HepG2 (cell line): ENCODE data around the gene GIPC2. TPM values are rescaled to one million over a fixed set of nuclear protein-coding genes. Genes with fewer than 3 reads are reported as not detected.

Experiments
- ATAC-seq: fragments of 200-7000 bp; cut with Tn5 transposase; 3 replicates; pipeline ENCODE4 v1.9.1; 2020; ENCODE audit warnings: mild to moderate bottlenecking, moderate library complexity
- BruUV-seq: library from RNA; stranded (reverse); fragments of 400-500 nt; replicated peaks from 2 replicates; lab custom pipeline; 2021; lab: Mats Ljungman, UMichigan
- CTCF ChIA-PET: fragments of 300-600 bp; formaldehyde crosslinking; extraction: SDS; loops from one replicate; lab custom pipeline; 2021; ENCODE audit warnings: low total read pairs, inconsistent platforms, low intra/inter-chr PET ratio; lab: Yijun Ruan, JAX
- POLR2A ChIA-PET: fragments of 350-600 bp; sonication (Branson Sonifier 250); formaldehyde crosslinking; loops from one replicate; lab custom pipeline; 2020; ENCODE audit warnings: antibody characterized with exemption, inconsistent platforms; lab: Yijun Ruan, JAX
- DNase-seq: peaks from one replicate; pipeline ENCODE4 v3.0.0-alpha.2; 2015; ENCODE audit warnings: low spot score
- FAIRE-seq: peaks from 3 replicates; lab custom pipeline; 2011; peaks lifted over from hg19 to GRCh38; lab: Jason Lieb, UNC
- H2AFZ ChIP-seq: one replicate; pipeline ENCODE4 v1.6.1; 2011; ENCODE audit warnings: low read length, inconsistent platforms
- H3K27ac ChIP-seq: fragments of 300-600 bp; 3 replicates; pipeline ENCODE4 v1.8.0; 2011; ENCODE audit warnings: mixed run types, mild to moderate bottlenecking, mixed read lengths, low read length, inconsistent platforms; ENCODE audit not compliant: insufficient read depth; ENCODE audit errors: extremely low read length
- H3K27me3 ChIP-seq, 2 experiments: fragments of 200-600 bp in 1 of 2; 2 replicates in 1 of 2; 3 replicates in 1 of 2; pipeline versions ENCODE4 v1.6.0 to v1.8.0; 2011; ENCODE audit warnings: low read length in 2 of 2, mild to moderate bottlenecking in 2 of 2, moderate library complexity in 2 of 2, inconsistent platforms in 1 of 2; ENCODE audit not compliant: insufficient read depth in 2 of 2, control insufficient read depth in 1 of 2
- H3K36me3 ChIP-seq, 2 experiments: fragments of 200-600 bp in 1 of 2; replicated peaks in 1 of 2; 2 replicates in 1 of 2; 3 replicates in 1 of 2; pipeline versions ENCODE4 v1.5.1 to v1.8.0; 2011; ENCODE audit warnings: low read length in 2 of 2, inconsistent platforms in 1 of 2; ENCODE audit not compliant: insufficient read depth in 2 of 2, control insufficient read depth in 1 of 2
- H3K4me1 ChIP-seq: 2 replicates; pipeline ENCODE4 v1.5.1; 2012; ENCODE audit warnings: low read length, inconsistent platforms; ENCODE audit not compliant: insufficient read depth
- H3K4me2 ChIP-seq: 2 replicates; pipeline ENCODE4 v1.6.0; 2011; ENCODE audit warnings: low read depth, low read length, inconsistent platforms
- H3K4me3 ChIP-seq, 3 experiments: fragments of 200-600 bp in 1 of 3; sonication (generic), shearing (Covaris generic) in 1 of 3; replicated peaks in 1 of 3; 2 replicates each; pipeline ENCODE4 v1.5.1; 2011 to 2016; ENCODE audit warnings: low read length in 3 of 3, inconsistent platforms in 2 of 3, low read depth in 2 of 3, mild to moderate bottlenecking in 2 of 3, control low read depth in 1 of 3, mixed read lengths in 1 of 3; ENCODE audit not compliant: insufficient read depth in 1 of 3
- H3K79me2 ChIP-seq: one replicate; pipeline ENCODE4 v1.6.1; 2011; ENCODE audit warnings: low read length, inconsistent platforms; ENCODE audit not compliant: insufficient read depth
- H3K9ac ChIP-seq: 2 replicates; pipeline ENCODE4 v1.6.0; 2011; ENCODE audit warnings: mild to moderate bottlenecking, low read depth, low read length, inconsistent platforms; ENCODE audit not compliant: insufficient read depth
- H3K9me3 ChIP-seq: 2 replicates; pipeline ENCODE4 v1.5.1; 2012; ENCODE audit warnings: mild to moderate bottlenecking, low read length
- H4K20me1 ChIP-seq: 2 replicates; pipeline ENCODE4 v1.6.0; 2011; ENCODE audit warnings: inconsistent platforms, mild to moderate bottlenecking, low read length, moderate library complexity; ENCODE audit not compliant: insufficient read depth
- KDM1A ChIP-seq: IDR thresholded peaks from 2 replicates; pipeline ENCODE4 v1.6.1; 2016; ENCODE audit warnings: missing compliant biosample characterization
- RAD21 ChIP-seq: fragments of 450-650 bp; formaldehyde crosslinking; IDR thresholded peaks from 2 replicates; pipeline ENCODE4 v1.5.0; 2020; ENCODE audit warnings: mild to moderate bottlenecking
- RBFOX2 ChIP-seq: fragments of 200-400 bp; formaldehyde crosslinking; IDR thresholded peaks from 2 replicates; pipeline ENCODE4 v1.6.1; 2017; ENCODE audit warnings: low read depth, mild to moderate bottlenecking, low read length
- SAP130 ChIP-seq: IDR thresholded peaks from 2 replicates; pipeline ENCODE4 v1.6.1; 2016; ENCODE audit warnings: low read depth
- TSC22D2 ChIP-seq: sonication (generic); formaldehyde crosslinking; IDR thresholded peaks from 2 replicates; pipeline ENCODE4 v1.5.1; 2020; ENCODE audit warnings: missing genetic modification reagents, mild to moderate bottlenecking, borderline replicate concordance
- XRCC5 ChIP-seq: fragments of 200-400 bp; formaldehyde crosslinking; optimal IDR thresholded peaks from 2 replicates; pipeline ENCODE3; 2017; ENCODE audit warnings: mild to moderate bottlenecking, low read length
- ZBTB8A ChIP-seq: sonication (generic); formaldehyde crosslinking; IDR thresholded peaks from 2 replicates; pipeline ENCODE4 v1.4.0; 2020; ENCODE audit warnings: mild to moderate bottlenecking, low read depth, missing genetic modification reagents, borderline replicate concordance
- ZNF569 ChIP-seq: sonication (generic); formaldehyde crosslinking; IDR thresholded peaks from 2 replicates; pipeline ENCODE4 v1.5.0; 2020; ENCODE audit warnings: mild to moderate bottlenecking, missing genetic modification reagents, moderate library complexity, borderline replicate concordance
- ZNF598 ChIP-seq: sonication (generic); formaldehyde crosslinking; IDR thresholded peaks from 2 replicates; pipeline ENCODE4 v1.5.1; 2020; ENCODE audit warnings: mild to moderate bottlenecking, missing genetic modification reagents, borderline replicate concordance
- WGBS: methylation state at CpG from one replicate; pipeline ENCODE4 v1.1.6; 2017; ENCODE audit warnings: low lambda C conversion rate; 5-methylcytosine and 5-hydroxymethylcytosine counted together
- in situ Hi-C: cut with HindIII; loops from 2 replicates; pipeline ENCODE4 v1.10.0; 2017; ENCODE audit warnings: low pct_unique_long_range_greater_than_20kb; ENCODE audit not compliant: extremely low pct_ligation_motif_present
- intact Hi-C: fragments of 100-400 bp; cut with micrococcal nuclease; formaldehyde crosslinking; loops from one replicate; pipeline ENCODE4 v1.10.0; 2022; ENCODE audit not compliant: unreplicated experiment
- polyA plus RNA-seq, 8 experiments: library from polyadenylated mRNA; depleted of rRNA in 3 of 8; stranded (reverse) in 7 of 8; unstranded in 1 of 8; fragments of >200 nt; fragmentation: Illumina TruSeq in 4 of 8; extraction: Trizol in 4 of 8; gene quantifications; 2 replicates each; pipeline versions ENCODE4 v1.2.1 to v1.2.3, GENCODE V29; 2011 to 2016; ENCODE audit warnings: low read depth in 4 of 8, missing spikeins in 1 of 8, mixed read lengths in 1 of 8; ENCODE audit not compliant: insufficient read depth in 1 of 8
- total RNA-seq, 5 experiments: library from RNA; depleted of rRNA; stranded (reverse); fragments of >200 nt; fragmentation: Illumina TruSeq; extraction: Trizol; gene quantifications; 2 replicates each; pipeline ENCODE4 v1.2.3, GENCODE V29; 2016; ENCODE audit warnings: low read depth in 1 of 5
- TF ChIP-seq, protein P1 (sequence below): sonication (generic); formaldehyde crosslinking; IDR thresholded peaks from 2 replicates; pipeline ENCODE4 v1.5.1; 2020; ENCODE audit warnings: missing genetic modification reagents, mild to moderate bottlenecking, borderline replicate concordance
- TF ChIP-seq, protein P2 (sequence below): IDR thresholded peaks from 2 replicates; pipeline ENCODE4 v1.6.1; 2016; ENCODE audit warnings: low read depth, borderline replicate concordance

Gene GIPC2
- total and polyA plus RNA-seq, 2 of the 13 experiments (the other 11 are each of a cell fraction or from before 2014, with no cell fraction given): 6.1 to 21.6 TPM

DNA sequence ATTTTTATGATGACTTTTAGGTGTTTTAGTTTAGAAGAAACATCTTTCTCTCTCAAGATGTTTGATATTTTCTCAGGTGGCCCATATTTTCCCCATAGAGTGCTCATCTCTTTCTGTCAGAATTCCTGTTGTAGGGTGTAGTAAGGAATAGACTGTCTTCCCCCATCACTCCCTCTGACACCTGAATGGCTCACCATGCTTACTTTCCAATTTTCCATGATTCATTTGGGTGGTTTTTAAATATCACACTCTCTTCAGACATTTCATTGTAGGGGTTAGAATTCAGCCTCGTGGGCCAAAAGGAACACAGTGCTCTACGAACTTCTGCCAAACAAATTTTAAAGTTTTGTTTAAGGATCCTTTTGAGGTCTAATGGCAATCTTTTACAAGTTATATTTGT, 24.0 kb downstream of the GIPC2 start:
- Histone ChIP-seq H3K36me3 (no peaks in the 10 kb centered on the region), H3K9me3 (no peaks in the 10 kb centered on the region), H3K27me3 (no peaks in the 10 kb centered on the region), H2AFZ (no peak overlapping the region), H4K20me1 (no peaks in the 10 kb centered on the region; the same call in 1 of the 2 replicates), H3K4me3 (no peak overlapping the region), H3K9ac (no peak overlapping the region), H3K79me2 (peaks cover 16% of the 10 kb centered on the region), H3K27ac (no peak overlapping the region), H3K4me2 (no peak overlapping the region), H3K4me1 (peaks cover 14% of the 10 kb centered on the region)
- ChIA-PET POLR2A (no interaction called here), CTCF (no interaction called here)
- in situ Hi-C loops: no loop called here
- no TSS peak for BruUV-seq
- ATAC-seq: no peak
- no peak for DNase-seq
- no peak for TF ChIP-seq TSC22D2
- TF ChIP-seq, protein P1, sequence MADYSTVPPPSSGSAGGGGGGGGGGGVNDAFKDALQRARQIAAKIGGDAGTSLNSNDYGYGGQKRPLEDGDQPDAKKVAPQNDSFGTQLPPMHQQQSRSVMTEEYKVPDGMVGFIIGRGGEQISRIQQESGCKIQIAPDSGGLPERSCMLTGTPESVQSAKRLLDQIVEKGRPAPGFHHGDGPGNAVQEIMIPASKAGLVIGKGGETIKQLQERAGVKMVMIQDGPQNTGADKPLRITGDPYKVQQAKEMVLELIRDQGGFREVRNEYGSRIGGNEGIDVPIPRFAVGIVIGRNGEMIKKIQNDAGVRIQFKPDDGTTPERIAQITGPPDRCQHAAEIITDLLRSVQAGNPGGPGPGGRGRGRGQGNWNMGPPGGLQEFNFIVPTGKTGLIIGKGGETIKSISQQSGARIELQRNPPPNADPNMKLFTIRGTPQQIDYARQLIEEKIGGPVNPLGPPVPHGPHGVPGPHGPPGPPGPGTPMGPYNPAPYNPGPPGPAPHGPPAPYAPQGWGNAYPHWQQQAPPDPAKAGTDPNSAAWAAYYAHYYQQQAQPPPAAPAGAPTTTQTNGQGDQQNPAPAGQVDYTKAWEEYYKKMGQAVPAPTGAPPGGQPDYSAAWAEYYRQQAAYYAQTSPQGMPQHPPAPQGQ (CRISPR knock-in tag): no peak
- TF ChIP-seq ZBTB8A (CRISPR knock-in tag): no peak
- no peak for TF ChIP-seq ZNF569 (CRISPR knock-in tag)
- no peak for TF ChIP-seq RBFOX2
- TF ChIP-seq SAP130 (CRISPR knock-in tag): no peak
- TF ChIP-seq KDM1A (CRISPR knock-in tag): no peak
- no peak for TF ChIP-seq RAD21
- TF ChIP-seq, protein P2, sequence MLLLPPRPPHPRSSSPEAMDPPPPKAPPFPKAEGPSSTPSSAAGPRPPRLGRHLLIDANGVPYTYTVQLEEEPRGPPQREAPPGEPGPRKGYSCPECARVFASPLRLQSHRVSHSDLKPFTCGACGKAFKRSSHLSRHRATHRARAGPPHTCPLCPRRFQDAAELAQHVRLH (CRISPR knock-in tag): no peak
- TF ChIP-seq ZNF598 (CRISPR knock-in tag): no peak
- no peak for TF ChIP-seq XRCC5
- 93% methylated on average over 2 of the region's 2 CpGs for WGBS
- intact Hi-C loops: no loop called here
- no peak for FAIRE-seq
